K562 (cell line): ENCODE data around the gene C17orf50. TPM values are rescaled to one million over a fixed set of nuclear protein-coding genes. Genes with fewer than 3 reads are reported as not detected.

Experiments used
- ARID4B ChIP-seq: sonication (generic); formaldehyde crosslinking; IDR thresholded peaks from 2 replicates; pipeline ENCODE4 v1.8.0; 2022; ENCODE audit warnings: mild to moderate bottlenecking, missing genetic modification reagents
- BCL6 ChIP-seq: fragments of 250-450 bp; sonication (Bioruptor Pico); IDR thresholded peaks from 2 replicates; pipeline ENCODE4 v1.4.0; 2020
- BRF1 ChIP-seq: IDR thresholded peaks from 3 replicates; pipeline ENCODE4 v1.6.1; 2011; ENCODE audit warnings: borderline replicate concordance, mild to moderate bottlenecking; ENCODE audit not compliant: insufficient read length; ENCODE audit errors: extremely low read depth
- CC2D1A ChIP-seq: fragments of 450-650 bp; IDR thresholded peaks from 2 replicates; pipeline ENCODE4 v1.6.1; 2017; ENCODE audit warnings: mild to moderate bottlenecking
- DNMT1 ChIP-seq: fragments of 450-650 bp; IDR thresholded peaks from 2 replicates; pipeline ENCODE4 v1.6.1; 2016; ENCODE audit warnings: antibody characterized with exemption, mild to moderate bottlenecking
- E4F1 ChIP-seq: fragments of 250-450 bp; sonication (Bioruptor Pico); IDR thresholded peaks from 2 replicates; pipeline ENCODE4 v1.5.0; 2021; ENCODE audit warnings: mild to moderate bottlenecking, borderline replicate concordance
- FOXA3 ChIP-seq, 2 experiments: fragments of 450-650 bp in 1 of 2; sonication (generic) in 1 of 2; formaldehyde crosslinking; IDR thresholded peaks in 1 of 2; conservative IDR thresholded peaks in 1 of 2; 2 replicates each; pipeline versions ENCODE4 v1.4.0 to v1.8.0; 2020 to 2022; ENCODE audit warnings: mild to moderate bottlenecking in 2 of 2, missing genetic modification reagents in 1 of 2
- HOMEZ ChIP-seq: fragments of 250-450 bp; sonication (Bioruptor Pico); IDR thresholded peaks from 2 replicates; pipeline ENCODE4 v1.4.0; 2020; ENCODE audit warnings: mild to moderate bottlenecking, moderate library complexity
- MAFF ChIP-seq: IDR thresholded peaks from 2 replicates; pipeline ENCODE4 v1.6.1; 2012; ENCODE audit warnings: low read length, improper control_type of control experiment
- NBN ChIP-seq: fragments of 450-650 bp; IDR thresholded peaks from 2 replicates; pipeline ENCODE4 v1.6.1; 2016; ENCODE audit warnings: low read depth, mild to moderate bottlenecking
- NCOA2 ChIP-seq, 2 experiments: fragments of 450-650 bp; IDR thresholded peaks; 2 replicates each; pipeline ENCODE4 v1.6.1; 2018; ENCODE audit warnings: mild to moderate bottlenecking in 2 of 2, moderate library complexity in 1 of 2; ENCODE audit not compliant: partially characterized antibody in 2 of 2
- NFATC3 ChIP-seq: fragments of 450-650 bp; IDR thresholded peaks from 2 replicates; pipeline ENCODE4 v1.6.1; 2017; ENCODE audit warnings: mild to moderate bottlenecking
- NFE2L1 ChIP-seq: fragments of 450-650 bp; IDR thresholded peaks from 2 replicates; pipeline ENCODE4 v1.6.1; 2016; ENCODE audit warnings: missing genetic modification characterization, low read depth, mild to moderate bottlenecking, missing compliant biosample characterization, moderate library complexity, borderline replicate concordance
- NFIX ChIP-seq: fragments of 250-450 bp; sonication (Bioruptor Pico); IDR thresholded peaks from 2 replicates; pipeline ENCODE4 v1.4.0; 2020; ENCODE audit warnings: low read depth, mild to moderate bottlenecking, moderate library complexity
- PHB2 ChIP-seq: fragments of 450-650 bp; IDR thresholded peaks from 2 replicates; pipeline ENCODE4 v1.6.1; 2017; ENCODE audit warnings: low read depth
- PML ChIP-seq: IDR thresholded peaks from 2 replicates; pipeline ENCODE4 v1.6.1; 2012; ENCODE audit warnings: low read length, inconsistent platforms
- RBFOX2 ChIP-seq: fragments of 200-400 bp; formaldehyde crosslinking; IDR thresholded peaks from 2 replicates; pipeline ENCODE4 v1.6.1; 2017; ENCODE audit warnings: low read depth, mild to moderate bottlenecking, low read length, moderate library complexity
- SRF ChIP-seq, 2 experiments: fragments of 250-450, 450-650 bp in 1 of 2; sonication (Bioruptor Pico) in 1 of 2; sonication (generic) in 1 of 2; formaldehyde crosslinking; IDR thresholded peaks; 2 replicates each; pipeline versions ENCODE4 v1.5.0 to v1.5.1; 2020 to 2022; ENCODE audit warnings: mild to moderate bottlenecking in 1 of 2, missing genetic modification reagents in 1 of 2
- SUPT5H ChIP-seq: fragments of 450-650 bp; IDR thresholded peaks from 2 replicates; pipeline ENCODE4 v1.6.1; 2016
- ZNF408 ChIP-seq: fragments of 250-450 bp; sonication (Bioruptor Pico); IDR thresholded peaks from 2 replicates; pipeline ENCODE4 v1.4.0; 2020; ENCODE audit warnings: low read depth, mild to moderate bottlenecking, moderate library complexity
- polyA plus RNA-seq, 8 experiments: library from polyadenylated mRNA; depleted of rRNA in 4 of 8; stranded (reverse) in 5 of 8; unstranded in 3 of 8; fragments of >200 nt; fragmentation: Nextera tagmentation in 2 of 8; fragmentation: Illumina TruSeq in 1 of 8; extraction: Ambion mirVana in 2 of 8; extraction: Trizol in 1 of 8; gene quantifications; 2 replicates each; pipeline versions ENCODE4 v1.2.1 to v1.2.3, GENCODE V29; 2011 to 2014; ENCODE audit warnings: inconsistent platforms in 1 of 8, missing spikeins in 1 of 8
- total RNA-seq, 7 experiments: library from RNA; depleted of rRNA in 6 of 7; stranded (reverse); fragments of >200 nt in 6 of 7; fragmentation: Illumina TruSeq in 2 of 7; extraction: Trizol in 2 of 7; gene quantifications; 2 replicates each; pipeline versions ENCODE4 v1.2.1 to v1.2.3, GENCODE V29; 2011 to 2021; ENCODE audit warnings: low replicate concordance in 1 of 7

Gene C17orf50
- total and polyA plus RNA-seq, 9 of the 15 experiments (the other 6 are each of a cell fraction or from before 2014, with no cell fraction given): not detected

GRCh38 chr17:35804658-35805192 is 44.0 kb downstream of the C17orf50 start (continued):
- TF ChIP-seq HOMEZ (CRISPR knock-in tag) (no peak), MAFF (no peak), SUPT5H (no peak), NCOA2 (IDR thresholded peaks at IDR 0.05; ENCODE audit: partially characterized antibody in 2 of 2) (no peak), NFE2L1 (no peak), CC2D1A (0 out of 2 replicates have a peak, but pooled peaks have one; percentile 65), BRF1 (no peak), ARID4B (no peak), PHB2 (no peak), DNMT1 (no peak), NFIX (no peak), E4F1 (CRISPR knock-in tag) (no peak), NFATC3 (0 out of 2 replicates have a peak, but pooled peaks have one; percentile 17), RBFOX2 (no peak), ZNF408 (CRISPR knock-in tag) (no peak), BCL6 (CRISPR knock-in tag) (no peak), PML (no peak), SRF (CRISPR knock-in tag; IDR thresholded peaks at IDR 0.05) (peak in 1 of 2 experiments; percentile 38; a peak in 1 of 4 replicates), NBN (0 out of 2 replicates have a peak, but pooled peaks have one; percentile 21), FOXA3 (CRISPR knock-in tag; conservative IDR thresholded peaks at IDR 0.05 in 1 of 2, IDR thresholded peaks at IDR 0.05 in 1 of 2) (no peak)
